GM19438 (cell line): ENCODE results near the gene TLK2.

Source experiments
- ATAC-seq: cut with Tn5 transposase; IDR thresholded peaks from one replicate; pipeline ENCODE4 v1.9.1; 2021; ENCODE audit warnings: low read depth; ENCODE audit not compliant: unreplicated experiment

Gene TLK2

GRCh38 chr17:62625870-62626200, 147.2 kb downstream of the TLK2 start:
- no peak for ATAC-seq

- ATAC-seq, result no peak
These were observed 148.1 kb downstream of the TLK2 start for GRCh38 chr17:62626719-62627218.

- ATAC-seq, result no peak
These were observed 148.7 kb downstream of the TLK2 start, which contains the start of gene MRC2 for GRCh38 chr17:62627219-62627903. Gene MRC2 (plus strand): TSS chr17:62627670. CDS start chr17:62627803, 133 bp downstream.

DNA sequence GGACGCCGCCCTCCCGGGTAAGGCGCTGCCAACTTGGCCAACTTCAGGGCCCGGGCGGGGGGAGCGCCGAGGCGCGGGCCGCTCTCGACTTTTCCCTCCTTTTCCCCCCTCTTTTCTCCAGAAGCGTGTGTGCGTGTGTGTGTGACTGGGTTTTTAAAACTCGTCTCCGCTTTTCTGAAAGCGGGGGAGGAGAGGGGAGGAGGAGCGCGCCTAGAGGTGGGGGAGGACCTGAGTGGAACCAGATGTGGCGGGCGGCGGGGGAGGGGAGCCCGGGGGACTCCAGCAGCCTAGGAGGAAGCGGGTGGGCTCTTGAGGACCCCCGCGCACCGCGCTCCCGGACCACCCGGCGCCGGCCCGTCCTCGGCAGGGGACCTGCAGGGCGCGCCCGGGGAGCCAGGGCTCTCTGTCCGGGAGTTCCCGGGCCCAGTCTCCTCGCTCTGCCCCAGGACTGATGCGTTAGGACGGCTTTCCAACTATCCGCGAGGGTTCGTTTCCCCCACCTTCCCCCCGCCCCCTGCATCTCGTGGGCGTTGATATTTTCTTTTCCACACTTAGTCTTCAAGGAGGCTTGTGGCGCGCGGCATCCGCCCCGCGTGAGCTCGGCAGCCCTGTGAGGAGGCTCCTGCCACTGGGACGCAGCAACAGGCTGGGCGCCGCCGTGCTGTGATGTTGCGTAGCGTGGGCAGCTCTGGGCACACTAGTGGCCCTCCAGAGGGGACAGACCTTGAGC, 149.4 kb downstream of the TLK2 start:
- no peak for ATAC-seq

GRCh38 chr17:62628831-62629555, 150.4 kb downstream of the TLK2 start:
- ATAC-seq, result no peak

DNA sequence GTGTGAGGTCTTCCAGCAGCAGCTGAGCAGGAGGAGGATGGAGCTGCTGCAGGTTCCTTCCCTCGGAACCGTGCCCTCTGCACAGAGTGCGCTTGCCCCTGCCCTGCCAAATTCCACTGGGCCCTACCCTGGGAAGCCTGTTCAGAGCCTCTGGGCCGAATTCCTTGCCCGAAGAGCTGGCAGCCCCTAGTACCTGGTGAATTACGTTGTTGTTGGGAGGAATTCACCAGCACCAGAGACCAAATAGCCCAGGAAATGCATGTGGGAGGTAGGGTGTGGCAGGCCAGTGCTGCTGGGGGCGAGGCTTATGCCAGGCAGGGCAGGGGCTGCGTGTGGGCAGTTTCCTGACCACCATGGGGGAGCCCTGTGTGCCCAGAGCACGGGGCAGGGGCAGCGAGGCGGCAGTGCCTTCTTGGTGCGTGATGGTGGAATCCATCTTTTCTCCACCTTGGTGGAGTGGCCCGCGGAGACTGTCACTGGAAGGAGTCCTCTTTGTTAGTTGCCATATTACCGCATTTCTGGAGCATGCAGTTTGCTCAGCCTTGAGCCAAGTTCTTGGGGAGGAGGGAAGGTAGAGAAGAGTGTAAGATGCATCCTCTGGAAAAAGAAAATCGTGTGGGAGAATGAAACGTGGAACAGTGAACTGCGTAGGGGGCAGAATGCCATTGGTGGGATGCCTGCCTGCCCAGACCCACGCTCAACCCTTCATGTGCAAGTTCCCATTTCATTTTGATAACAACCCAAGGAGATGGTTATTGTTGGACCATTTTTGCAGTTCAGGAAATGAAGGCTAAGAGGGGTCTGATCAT, 151.1 kb downstream of the TLK2 start:
- ATAC-seq, result no peak

DNA sequence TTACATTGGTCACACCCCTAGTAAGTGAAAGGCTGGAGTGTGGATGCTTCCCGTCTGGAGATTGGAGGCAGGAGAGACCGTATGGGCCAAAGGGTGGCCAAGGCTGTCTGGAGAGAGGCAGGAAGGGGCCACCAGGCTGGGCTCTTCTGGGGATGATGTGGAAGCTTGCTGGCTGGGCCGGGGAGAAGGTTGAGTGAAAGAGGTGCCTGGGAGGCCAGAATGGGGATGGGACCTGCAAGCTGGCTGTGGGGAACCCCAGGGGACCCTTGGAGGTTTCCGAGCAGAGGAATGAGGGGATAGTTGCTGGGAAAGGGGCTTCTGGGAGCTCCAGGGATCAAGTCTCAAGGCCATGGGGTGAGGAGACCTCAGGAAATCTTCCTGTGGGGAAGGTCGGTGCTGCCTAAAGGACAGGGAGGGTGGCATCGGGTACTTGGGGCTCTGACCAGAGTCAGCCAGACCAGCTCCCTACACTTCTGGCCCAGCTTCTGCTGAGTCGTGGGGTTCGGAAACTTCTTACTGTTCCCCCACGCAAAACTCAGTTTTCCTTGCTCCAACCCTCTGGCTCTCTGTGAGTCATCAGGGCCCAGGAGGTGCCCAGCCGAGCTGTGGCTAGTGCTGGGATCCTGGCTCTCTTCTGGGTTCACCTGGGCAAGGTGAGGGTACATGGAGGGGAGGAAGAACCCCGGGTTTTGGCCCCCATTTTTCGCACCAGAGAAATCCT, 151.9 kb downstream of the TLK2 start:
- no peak for ATAC-seq

GRCh38 chr17:62631086-62631935, 152.7 kb downstream of the TLK2 start:
- no peak for ATAC-seq

DNA sequence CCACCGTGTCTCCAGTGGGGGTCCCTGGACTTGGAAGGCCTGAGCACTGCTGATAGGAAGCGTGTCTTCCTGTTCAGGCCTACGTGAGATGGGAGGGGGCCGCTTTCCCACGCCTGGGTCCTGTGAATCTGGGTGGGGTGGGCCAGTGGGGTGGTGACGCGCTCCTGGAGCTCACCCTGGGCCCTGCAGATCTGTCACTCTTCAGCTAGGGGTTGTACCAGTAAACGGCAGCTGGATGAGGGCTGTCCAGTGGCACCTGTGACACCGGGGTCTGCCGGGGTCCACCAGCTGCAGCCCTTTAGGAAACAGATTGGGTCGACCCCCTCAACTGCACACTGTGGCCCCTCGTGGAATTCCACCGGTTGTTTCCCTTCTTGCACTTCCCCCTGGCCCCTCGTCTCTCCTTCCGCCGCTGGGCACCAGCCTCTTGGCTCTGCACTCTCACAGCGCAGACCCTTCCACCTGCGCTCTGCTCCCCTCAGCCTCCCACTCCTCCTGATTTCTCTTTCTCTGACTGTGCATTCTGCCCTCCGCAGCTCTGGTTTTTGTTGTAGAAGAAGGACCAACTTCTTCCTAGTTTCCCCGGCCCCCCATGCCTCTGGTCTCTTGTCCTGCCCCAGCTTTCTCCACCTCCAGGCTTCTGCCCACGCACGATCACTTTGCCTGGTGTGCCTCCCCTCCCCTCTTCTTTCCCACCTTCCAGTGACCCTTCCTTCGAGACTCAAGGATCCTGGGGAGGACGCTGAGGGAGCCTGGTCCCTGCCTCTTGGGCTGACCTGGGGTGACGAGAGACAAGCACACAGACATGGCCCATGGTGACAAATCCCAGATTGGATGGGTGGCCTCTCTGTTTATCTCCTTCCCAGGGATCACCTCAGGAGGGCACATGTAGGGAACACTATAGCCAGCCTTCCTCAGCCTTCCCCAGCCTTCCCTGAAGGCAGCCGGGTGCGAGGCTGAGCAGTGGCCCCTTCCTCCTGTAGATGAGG, 153.6 kb downstream of the TLK2 start:
- no peak for ATAC-seq

DNA sequence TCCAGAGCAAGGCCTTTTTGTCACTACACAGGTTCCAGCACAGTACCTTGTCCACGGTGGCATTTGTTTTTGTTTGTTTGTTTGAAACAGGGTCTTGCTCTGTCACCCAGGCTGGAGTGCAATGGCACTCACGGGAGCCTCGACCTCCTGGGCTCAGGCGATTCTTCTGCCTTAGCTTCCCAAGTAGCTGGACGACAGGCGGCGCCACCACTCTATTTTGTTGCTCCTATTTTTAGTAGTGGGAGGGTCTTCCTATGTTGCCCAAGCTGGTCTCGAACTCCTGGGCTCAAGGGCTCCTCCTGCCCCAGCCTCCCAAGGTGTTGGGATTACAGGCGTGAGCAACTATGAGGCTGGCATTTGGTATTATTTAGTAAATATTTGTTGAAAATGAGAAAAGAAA, 159.2 kb downstream of the TLK2 start:
- no peak for ATAC-seq

DNA sequence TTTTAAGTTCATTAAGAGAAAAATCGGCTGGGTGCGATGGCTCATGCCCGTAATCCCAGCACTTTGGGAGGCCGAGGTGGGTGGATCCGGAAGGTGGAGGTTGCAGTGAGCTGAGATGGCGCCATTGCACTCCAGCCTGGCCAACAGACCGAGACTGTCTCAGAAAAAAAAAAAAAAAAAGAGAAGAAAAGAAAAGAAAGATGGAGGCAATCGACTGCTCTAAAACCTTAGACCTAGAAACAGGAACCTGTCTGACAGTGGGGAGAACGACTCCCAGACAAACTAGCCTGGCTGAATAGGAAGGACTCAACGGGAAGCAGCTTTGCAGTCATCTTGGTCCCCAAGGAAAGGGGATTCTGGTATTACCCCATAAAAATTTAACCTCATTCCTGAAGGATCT, 162.5 kb downstream of the TLK2 start:
- ATAC-seq, result no peak

DNA sequence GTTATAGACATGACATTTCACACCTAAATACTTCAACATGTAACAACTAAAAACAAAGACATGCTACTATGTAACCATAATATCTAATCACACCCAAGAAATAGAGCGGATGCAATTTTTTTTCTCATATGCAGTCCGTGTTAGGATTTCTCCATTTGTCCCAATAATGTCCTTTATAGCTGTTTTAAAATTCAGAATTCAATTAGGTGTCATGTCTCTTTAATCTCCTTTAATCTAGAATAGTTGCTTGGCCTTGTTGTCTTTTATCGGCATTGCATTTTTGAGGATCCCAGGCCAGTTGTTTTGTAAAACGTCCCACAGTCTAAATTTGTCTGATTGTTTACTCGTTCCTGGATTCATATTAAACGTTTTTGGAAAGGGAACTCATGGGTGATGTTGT, 163.3 kb downstream of the TLK2 start:
- ATAC-seq, result no peak

DNA sequence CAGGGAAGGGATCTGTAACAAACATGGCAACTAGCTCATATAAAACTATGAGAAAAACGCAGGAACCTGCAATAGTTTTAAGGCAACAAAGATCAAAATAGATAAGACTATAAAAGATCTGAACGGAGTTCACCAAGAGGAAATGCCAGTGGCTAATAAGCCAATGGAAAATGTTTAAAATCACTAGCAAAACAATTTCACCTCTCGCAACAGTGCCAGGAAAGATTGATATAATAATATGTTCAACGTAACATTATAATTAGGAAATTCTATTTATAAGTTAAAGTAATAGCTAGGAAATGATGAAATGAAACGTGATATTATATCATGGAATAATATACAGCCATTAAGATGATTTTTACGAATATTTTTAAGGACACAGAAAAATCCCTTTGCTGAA, 164.9 kb downstream of the TLK2 start:
- ATAC-seq, result no peak

DNA sequence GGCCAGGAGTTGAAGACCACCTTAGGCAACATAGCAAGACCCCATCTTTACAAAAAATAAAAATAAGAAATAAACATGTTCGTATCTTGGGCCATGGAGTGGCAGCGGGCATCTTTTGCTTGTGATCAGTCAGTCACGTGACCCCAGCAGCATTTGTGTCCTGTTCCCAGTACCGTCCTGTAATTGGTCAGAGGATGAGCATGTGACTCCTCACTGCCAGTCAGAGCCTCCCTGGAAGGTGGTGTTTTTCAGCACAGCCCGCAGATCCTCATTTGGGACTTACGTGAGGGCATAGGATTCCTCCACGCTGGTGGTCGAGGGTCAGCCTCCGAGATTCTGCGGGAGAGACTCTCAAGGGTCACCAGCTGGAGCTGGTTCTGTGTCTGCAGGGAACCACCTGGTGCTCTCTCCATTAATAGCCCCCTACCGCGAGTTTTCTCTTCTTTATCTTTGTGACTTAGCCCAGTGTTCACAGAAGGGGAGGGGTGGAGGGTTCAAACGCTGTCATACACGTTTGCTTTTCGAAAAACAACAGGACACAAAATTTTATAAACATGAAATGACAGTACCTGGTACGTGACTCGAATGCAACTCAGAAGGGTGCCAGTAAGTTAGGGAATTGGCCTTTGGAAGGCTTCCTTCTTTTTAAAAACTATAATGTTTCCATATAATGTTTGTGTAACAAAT, 166.0 kb downstream of the TLK2 start:
- no peak for ATAC-seq

- no peak for ATAC-seq
These were observed 169.8 kb downstream of the TLK2 start for GRCh38 chr17:62648251-62648955.

- no peak for ATAC-seq
These were observed 170.3 kb downstream of the TLK2 start for GRCh38 chr17:62648956-62649294.

GRCh38 chr17:62649570-62649969, 170.9 kb downstream of the TLK2 start:
- no peak for ATAC-seq
